ENCODE results near the gene PSPN.

The PSPN gene

GRCh38 chr19:6373096-6373812 lies 2.5 kb downstream of the PSPN start:
- Histone ChIP-seq H3K4me3 (ENCODE audit: low read depth in 1 of 2, low read length in 2 of 2) (peak overlapping the region; percentile 72 to 84), H3K9me3 (ENCODE audit: insufficient read depth, low read length, severe bottlenecking) (no peaks in the 10 kb centered on the region), H3K79me2 (ENCODE audit: insufficient read depth, low read length) (peaks cover 9% of the 10 kb centered on the region; the same call in 1 of the 2 replicates), H3K4me2 (ENCODE audit: insufficient read depth, low read length) (peak overlapping the region; percentile 81), H3K27me3 (ENCODE audit: insufficient read depth, low read length, poor library complexity) (no peaks in the 10 kb centered on the region), H3K9ac (ENCODE audit: low read depth, low read length) (peak overlapping the region; percentile 88), H4K20me1 (ENCODE audit: insufficient read depth, low read length) (no peaks in the 10 kb centered on the region; the same call in 1 of the 2 replicates), H3K36me3 (ENCODE audit: insufficient read depth, low read length) (peaks cover 24% of the 10 kb centered on the region), H3K27ac (ENCODE audit: low read length) (peak overlapping the region; percentile 93), H2AFZ (ENCODE audit: low read depth, low read length) (peak overlapping the region; percentile 93), H3K4me1 (ENCODE audit: insufficient read depth, low read length) (peaks cover 20% of the 10 kb centered on the region)
- DNase-seq, result peak; percentile 99
- peak; percentile 68 for ATAC-seq (ENCODE audit: insufficient read depth, low read depth)
- no peak for TF ChIP-seq EZH2 (IDR thresholded peaks at IDR 0.05; ENCODE audit: borderline replicate concordance, low read depth, low read length, severe bottlenecking)
- TF ChIP-seq, protein P1, sequence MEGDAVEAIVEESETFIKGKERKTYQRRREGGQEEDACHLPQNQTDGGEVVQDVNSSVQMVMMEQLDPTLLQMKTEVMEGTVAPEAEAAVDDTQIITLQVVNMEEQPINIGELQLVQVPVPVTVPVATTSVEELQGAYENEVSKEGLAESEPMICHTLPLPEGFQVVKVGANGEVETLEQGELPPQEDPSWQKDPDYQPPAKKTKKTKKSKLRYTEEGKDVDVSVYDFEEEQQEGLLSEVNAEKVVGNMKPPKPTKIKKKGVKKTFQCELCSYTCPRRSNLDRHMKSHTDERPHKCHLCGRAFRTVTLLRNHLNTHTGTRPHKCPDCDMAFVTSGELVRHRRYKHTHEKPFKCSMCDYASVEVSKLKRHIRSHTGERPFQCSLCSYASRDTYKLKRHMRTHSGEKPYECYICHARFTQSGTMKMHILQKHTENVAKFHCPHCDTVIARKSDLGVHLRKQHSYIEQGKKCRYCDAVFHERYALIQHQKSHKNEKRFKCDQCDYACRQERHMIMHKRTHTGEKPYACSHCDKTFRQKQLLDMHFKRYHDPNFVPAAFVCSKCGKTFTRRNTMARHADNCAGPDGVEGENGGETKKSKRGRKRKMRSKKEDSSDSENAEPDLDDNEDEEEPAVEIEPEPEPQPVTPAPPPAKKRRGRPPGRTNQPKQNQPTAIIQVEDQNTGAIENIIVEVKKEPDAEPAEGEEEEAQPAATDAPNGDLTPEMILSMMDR (IDR thresholded peaks at IDR 0.05; ENCODE audit: borderline replicate concordance, extremely low read depth, low read length, poor library complexity, severe bottlenecking), result no peak

DNA sequence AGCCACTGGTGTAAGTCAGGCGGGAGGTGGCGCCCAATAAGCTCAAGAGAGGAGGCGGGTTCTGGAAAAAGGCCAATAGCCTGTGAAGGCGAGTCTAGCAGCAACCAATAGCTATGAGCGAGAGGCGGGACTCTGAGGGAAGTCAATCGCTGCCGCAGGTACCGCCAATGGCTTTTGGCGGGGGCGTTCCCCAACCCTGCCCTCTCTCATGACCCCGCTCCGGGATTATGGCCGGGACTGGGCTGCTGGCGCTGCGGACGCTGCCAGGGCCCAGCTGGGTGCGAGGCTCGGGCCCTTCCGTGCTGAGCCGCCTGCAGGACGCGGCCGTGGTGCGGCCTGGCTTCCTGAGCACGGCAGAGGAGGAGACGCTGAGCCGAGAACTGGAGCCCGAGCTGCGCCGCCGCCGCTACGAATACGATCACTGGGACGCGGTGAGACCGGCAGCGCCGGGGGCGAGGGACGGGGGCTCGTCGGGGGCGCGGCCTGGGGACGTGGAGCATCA lies 3.1 kb downstream of the PSPN start, which contains the start of gene ALKBH7:
Gene ALKBH7 (plus strand): TSS at position 201 of the 502 bp plus-strand sequence. CDS start 27 bp downstream, at position 228.
- Histone ChIP-seq H3K4me1 (ENCODE audit: insufficient read depth, low read length) (peaks cover 20% of the 10 kb centered on the region), H4K20me1 (ENCODE audit: insufficient read depth, low read length) (no peaks in the 10 kb centered on the region; the same call in 1 of the 2 replicates)
- ATAC-seq (ENCODE audit: insufficient read depth, low read depth), result peak; percentile 85

GRCh38 chr19:6364353-6364752 lies 11.4 kb downstream of the PSPN start:
- DNase-seq (no peak), ATAC-seq (ENCODE audit: insufficient read depth, low read depth) (no peak)
- Histone ChIP-seq H3K9me3 (ENCODE audit: insufficient read depth, low read length, severe bottlenecking) (no peaks in the 10 kb centered on the region), H3K4me3 (ENCODE audit: low read depth in 1 of 2, low read length in 2 of 2) (no peak overlapping the region), H3K4me1 (ENCODE audit: insufficient read depth, low read length) (peaks cover 28% of the 10 kb centered on the region), H3K79me2 (ENCODE audit: insufficient read depth, low read length) (peaks cover 23% of the 10 kb centered on the region), H3K9ac (ENCODE audit: low read depth, low read length) (no peak overlapping the region), H4K20me1 (ENCODE audit: insufficient read depth, low read length) (no peaks in the 10 kb centered on the region; the same call in 1 of the 2 replicates), H3K27ac (ENCODE audit: low read length) (no peak overlapping the region), H3K36me3 (ENCODE audit: insufficient read depth, low read length) (peaks cover 55% of the 10 kb centered on the region), H3K4me2 (ENCODE audit: insufficient read depth, low read length) (peak overlapping the region; percentile 23; the same call in 1 of the 2 replicates), H2AFZ (ENCODE audit: low read depth, low read length) (no peak overlapping the region), H3K27me3 (ENCODE audit: insufficient read depth, low read length, poor library complexity) (no peaks in the 10 kb centered on the region)
- TF ChIP-seq EZH2 (IDR thresholded peaks at IDR 0.05; ENCODE audit: borderline replicate concordance, low read depth, low read length, severe bottlenecking), result no peak
- TF ChIP-seq, protein P1 (IDR thresholded peaks at IDR 0.05; ENCODE audit: borderline replicate concordance, extremely low read depth, low read length, poor library complexity, severe bottlenecking), result no peak

More for the DNA sequence above, 3.1 kb downstream of the PSPN start, which contains the start of gene ALKBH7:
- TF ChIP-seq, protein P1 (IDR thresholded peaks at IDR 0.05; ENCODE audit: borderline replicate concordance, extremely low read depth, low read length, poor library complexity, severe bottlenecking), result no peak
- TF ChIP-seq EZH2 (IDR thresholded peaks at IDR 0.05; ENCODE audit: borderline replicate concordance, low read depth, low read length, severe bottlenecking), result no peak
- H3K27me3 ChIP-seq (ENCODE audit: insufficient read depth, low read length, poor library complexity), result no peaks in the 10 kb centered on the region
- peak within 1 kb of the TSS; percentile 88 for H3K9ac ChIP-seq (ENCODE audit: low read depth, low read length)
- peaks cover 31% of the 10 kb centered on the region for H3K36me3 ChIP-seq (ENCODE audit: insufficient read depth, low read length)
- peak within 1 kb of the TSS; percentile 72 to 84 for H3K4me3 ChIP-seq (ENCODE audit: low read depth in 1 of 2, low read length in 2 of 2)
- H3K27ac ChIP-seq (ENCODE audit: low read length), result peak within 1 kb of the TSS; percentile 93
- peak within 1 kb of the TSS; percentile 93 for H2AFZ ChIP-seq (ENCODE audit: low read depth, low read length)
- peak within 1 kb of the TSS; percentile 81 for H3K4me2 ChIP-seq (ENCODE audit: insufficient read depth, low read length)
- DNase-seq, result peak; percentile 99
- peaks cover 9% of the 10 kb centered on the region; the same call in 1 of the 2 replicates for H3K79me2 ChIP-seq (ENCODE audit: insufficient read depth, low read length)
- H3K9me3 ChIP-seq (ENCODE audit: insufficient read depth, low read length, severe bottlenecking), result no peaks in the 10 kb centered on the region

Data from DND-41 (cell line).